ENCODE results near the gene POLQ.
"Not testable (repeated sequence)": the region's sequence is repeated elsewhere in the genome, so short reads cannot be mapped to it uniquely, and the experiment has no call there.

Gene POLQ

DNA sequence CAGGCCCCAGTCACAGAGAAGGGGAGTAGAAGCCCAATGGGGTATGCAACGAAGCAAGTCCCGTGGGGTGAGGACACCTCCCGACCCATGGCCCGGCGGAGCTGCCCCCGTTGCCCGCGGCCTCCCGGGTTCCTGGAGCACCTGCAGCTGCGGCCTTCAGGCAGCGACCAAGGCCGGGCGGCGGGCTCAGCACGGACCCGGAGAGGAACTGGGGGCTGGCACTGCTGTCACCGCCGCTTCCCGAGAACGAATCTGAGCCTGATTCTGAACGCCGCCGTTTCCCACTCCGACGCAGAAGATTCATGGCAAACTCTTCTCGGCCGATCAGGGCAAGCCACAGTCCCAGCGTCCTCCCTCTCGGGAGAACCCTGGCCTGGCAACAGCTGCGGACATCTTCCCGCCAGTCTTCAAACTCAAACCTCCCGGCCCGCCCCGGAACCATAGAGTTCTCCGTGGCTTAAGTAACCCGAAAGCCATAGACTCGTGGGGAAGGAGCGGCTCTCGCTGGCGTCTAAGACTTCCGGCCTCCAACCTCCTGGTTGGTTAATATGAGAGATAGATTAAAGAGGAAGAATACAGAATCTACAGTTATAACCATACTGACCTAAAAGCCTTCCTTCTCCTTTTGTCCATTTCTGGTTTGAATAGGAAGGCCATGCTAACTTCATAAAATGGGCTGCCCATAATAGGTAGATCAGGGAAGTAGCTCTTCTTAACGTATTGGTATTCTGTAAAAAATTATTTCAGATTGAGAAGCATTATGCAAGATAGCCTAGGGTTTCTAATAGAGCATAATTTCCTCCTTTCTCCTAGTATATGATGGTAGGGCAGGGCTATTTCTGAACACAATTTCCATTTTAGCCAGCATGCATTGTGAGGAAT, at the start of gene POLQ:
TSS of gene POLQ (minus strand) at position 415 of the 882 bp plus-strand sequence. CDS start at position 304, 111 bp downstream.
- H3K79me2 ChIP-seq (ENCODE audit: insufficient read depth, low read length) = peaks cover 46% of the 10 kb centered on the region
- peak; percentile 91 for DNase-seq
- 0 out of 2 replicates have a peak, but pooled peaks cover 2% of the 10 kb centered on the region for H4K20me1 ChIP-seq (ENCODE audit: insufficient read depth, low read length)
- peaks cover 28% of the 10 kb centered on the region for H3K4me1 ChIP-seq (ENCODE audit: insufficient read depth, low read length)
- no peaks in the 10 kb centered on the region for H3K27me3 ChIP-seq (ENCODE audit: insufficient read depth, low read length, poor library complexity)
- H2AFZ ChIP-seq (ENCODE audit: low read depth, low read length) = peak within 1 kb of the TSS; percentile 99
- H3K36me3 ChIP-seq (ENCODE audit: insufficient read depth, low read length) = peaks cover 24% of the 10 kb centered on the region
- H3K9me3 ChIP-seq (ENCODE audit: insufficient read depth, low read length, severe bottlenecking) = no peaks in the 10 kb centered on the region
- H3K9ac ChIP-seq (ENCODE audit: low read depth, low read length) = peak within 1 kb of the TSS; percentile 84
- no peak for TF ChIP-seq EZH2 (IDR thresholded peaks at IDR 0.05; ENCODE audit: borderline replicate concordance, low read depth, low read length, severe bottlenecking)
- TF ChIP-seq, protein P1, sequence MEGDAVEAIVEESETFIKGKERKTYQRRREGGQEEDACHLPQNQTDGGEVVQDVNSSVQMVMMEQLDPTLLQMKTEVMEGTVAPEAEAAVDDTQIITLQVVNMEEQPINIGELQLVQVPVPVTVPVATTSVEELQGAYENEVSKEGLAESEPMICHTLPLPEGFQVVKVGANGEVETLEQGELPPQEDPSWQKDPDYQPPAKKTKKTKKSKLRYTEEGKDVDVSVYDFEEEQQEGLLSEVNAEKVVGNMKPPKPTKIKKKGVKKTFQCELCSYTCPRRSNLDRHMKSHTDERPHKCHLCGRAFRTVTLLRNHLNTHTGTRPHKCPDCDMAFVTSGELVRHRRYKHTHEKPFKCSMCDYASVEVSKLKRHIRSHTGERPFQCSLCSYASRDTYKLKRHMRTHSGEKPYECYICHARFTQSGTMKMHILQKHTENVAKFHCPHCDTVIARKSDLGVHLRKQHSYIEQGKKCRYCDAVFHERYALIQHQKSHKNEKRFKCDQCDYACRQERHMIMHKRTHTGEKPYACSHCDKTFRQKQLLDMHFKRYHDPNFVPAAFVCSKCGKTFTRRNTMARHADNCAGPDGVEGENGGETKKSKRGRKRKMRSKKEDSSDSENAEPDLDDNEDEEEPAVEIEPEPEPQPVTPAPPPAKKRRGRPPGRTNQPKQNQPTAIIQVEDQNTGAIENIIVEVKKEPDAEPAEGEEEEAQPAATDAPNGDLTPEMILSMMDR (IDR thresholded peaks at IDR 0.05; ENCODE audit: borderline replicate concordance, extremely low read depth, low read length, poor library complexity, severe bottlenecking) = no peak
- peak; percentile 96 for ATAC-seq (ENCODE audit: insufficient read depth, low read depth)
- H3K4me3 ChIP-seq (ENCODE audit: low read depth in 1 of 2, low read length in 2 of 2) = peak within 1 kb of the TSS; percentile 85 to 94
- H3K27ac ChIP-seq (ENCODE audit: low read length) = peak within 1 kb of the TSS; percentile 89
- peak within 1 kb of the TSS; percentile 89 for H3K4me2 ChIP-seq (ENCODE audit: insufficient read depth, low read length)

DNA sequence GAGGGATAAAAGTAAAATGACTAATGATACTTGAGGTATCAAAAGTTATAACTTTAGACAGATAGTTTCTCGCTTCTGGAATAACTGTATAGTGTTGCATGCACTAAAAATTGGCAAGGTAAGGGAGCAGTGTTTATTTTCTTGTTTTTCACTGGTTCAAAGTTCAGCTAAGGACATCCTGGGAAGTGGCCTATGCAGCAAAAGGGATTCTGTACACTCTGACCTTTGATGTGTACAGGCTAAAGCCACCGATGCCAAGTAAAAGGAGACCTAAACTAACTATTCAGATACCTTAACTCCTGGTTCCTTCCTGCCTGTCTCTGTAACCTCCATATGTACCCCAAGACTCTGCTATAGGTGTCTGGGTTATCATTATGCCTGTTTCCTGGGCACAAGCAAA, 49.1 kb upstream of the POLQ start:
- no peak for ATAC-seq (ENCODE audit: insufficient read depth, low read depth)
- no peak for DNase-seq
- H3K4me3 ChIP-seq (ENCODE audit: low read depth in 1 of 2, low read length in 2 of 2) = no peak overlapping the region
- H3K36me3 ChIP-seq (ENCODE audit: insufficient read depth, low read length) = no peaks in the 10 kb centered on the region
- H2AFZ ChIP-seq (ENCODE audit: low read depth, low read length) = no peak overlapping the region
- H3K4me1 ChIP-seq (ENCODE audit: insufficient read depth, low read length) = no peaks in the 10 kb centered on the region
- no peak for TF ChIP-seq EZH2 (IDR thresholded peaks at IDR 0.05; ENCODE audit: borderline replicate concordance, low read depth, low read length, severe bottlenecking)
- TF ChIP-seq, protein P1 (IDR thresholded peaks at IDR 0.05; ENCODE audit: borderline replicate concordance, extremely low read depth, low read length, poor library complexity, severe bottlenecking) = no peak
- no peaks in the 10 kb centered on the region for H3K79me2 ChIP-seq (ENCODE audit: insufficient read depth, low read length)
- H3K9me3 ChIP-seq (ENCODE audit: insufficient read depth, low read length, severe bottlenecking) = no peaks in the 10 kb centered on the region
- H3K9ac ChIP-seq (ENCODE audit: low read depth, low read length) = no peak overlapping the region
- no peak overlapping the region for H3K27ac ChIP-seq (ENCODE audit: low read length)
- H3K27me3 ChIP-seq (ENCODE audit: insufficient read depth, low read length, poor library complexity) = peaks cover 5% of the 10 kb centered on the region
- no peak overlapping the region for H3K4me2 ChIP-seq (ENCODE audit: insufficient read depth, low read length)
- no peaks in the 10 kb centered on the region for H4K20me1 ChIP-seq (ENCODE audit: insufficient read depth, low read length)

DNA sequence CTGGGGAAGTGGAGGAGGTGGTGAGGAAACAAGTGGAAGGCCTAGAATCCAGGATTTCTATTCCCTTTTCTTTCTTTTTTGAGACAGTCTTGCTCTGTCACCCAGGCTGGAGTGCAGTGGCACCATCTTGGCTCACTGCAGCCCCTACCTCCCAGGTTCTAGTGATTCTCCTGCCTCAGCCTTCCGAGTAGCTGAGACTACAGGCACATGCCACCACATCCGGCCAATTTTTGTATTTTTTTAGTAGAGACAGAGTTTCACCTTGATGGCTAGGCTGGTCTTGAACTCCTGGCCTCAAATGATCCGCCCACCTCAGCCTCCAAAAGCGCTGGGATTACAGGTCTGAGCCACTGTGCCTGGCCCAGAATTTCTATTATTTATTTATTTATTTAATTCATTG, 48.0 kb upstream of the POLQ start:
- H3K4me2 ChIP-seq (ENCODE audit: insufficient read depth, low read length); H3K9me3 ChIP-seq (ENCODE audit: insufficient read depth, low read length, severe bottlenecking); H3K4me3 ChIP-seq (ENCODE audit: low read depth in 1 of 2, low read length in 2 of 2); ATAC-seq (ENCODE audit: insufficient read depth, low read depth); H3K9ac ChIP-seq (ENCODE audit: low read depth, low read length); DNase-seq; H3K27me3 ChIP-seq (ENCODE audit: insufficient read depth, low read length, poor library complexity); H3K4me1 ChIP-seq (ENCODE audit: insufficient read depth, low read length); H3K79me2 ChIP-seq (ENCODE audit: insufficient read depth, low read length); H3K36me3 ChIP-seq (ENCODE audit: insufficient read depth, low read length); H4K20me1 ChIP-seq (ENCODE audit: insufficient read depth, low read length); H2AFZ ChIP-seq (ENCODE audit: low read depth, low read length); H3K27ac ChIP-seq (ENCODE audit: low read length): not testable (repeated sequence)

DNA sequence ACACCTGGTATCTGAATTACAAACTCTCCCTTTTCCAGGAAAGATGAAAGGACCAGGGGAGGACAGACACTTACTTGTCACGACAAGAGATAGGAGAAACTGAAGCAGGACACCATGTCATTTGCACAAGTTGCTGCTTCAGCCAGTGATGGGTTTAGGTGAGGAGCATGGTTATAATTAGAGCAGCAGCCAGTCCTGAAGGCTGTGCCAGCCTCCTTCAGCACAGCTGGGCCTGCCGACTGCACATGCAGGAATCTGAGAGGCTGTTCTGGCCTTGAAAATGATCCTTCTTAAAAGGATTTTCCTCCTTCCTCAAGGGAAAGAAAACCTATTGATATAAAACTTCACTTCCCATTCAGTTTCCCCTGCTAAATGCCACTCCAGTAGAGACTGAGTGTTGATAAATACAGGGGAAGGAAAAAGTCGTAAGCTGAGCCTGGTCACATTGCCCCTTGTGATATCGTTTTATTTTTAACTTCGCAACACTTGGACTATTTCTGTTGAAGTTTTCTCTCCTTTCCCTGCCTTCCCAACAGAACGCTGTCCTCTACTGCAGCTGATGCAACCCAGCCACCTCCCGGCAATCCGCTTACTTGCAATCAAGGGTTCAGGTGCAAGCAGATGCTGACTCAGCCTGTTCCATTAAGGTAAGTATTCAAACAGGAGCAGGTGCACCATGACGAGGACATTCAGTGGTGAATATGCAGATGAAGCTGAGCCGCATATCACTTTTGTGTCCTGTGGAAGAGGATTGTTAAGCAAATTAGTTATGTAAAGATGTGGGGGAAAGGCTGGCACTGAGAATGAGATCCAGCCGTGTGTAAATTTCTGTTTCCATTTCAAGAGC, 47.3 kb upstream of the POLQ start, which contains the start of gene FBXO40:
TSS of gene FBXO40 (plus strand) at position 524 of the 847 bp plus-strand sequence. CDS start 27,197 bp downstream, outside the sequence.
- TF ChIP-seq, protein P1 (IDR thresholded peaks at IDR 0.05; ENCODE audit: borderline replicate concordance, extremely low read depth, low read length, poor library complexity, severe bottlenecking) = no peak
- no peak for TF ChIP-seq EZH2 (IDR thresholded peaks at IDR 0.05; ENCODE audit: borderline replicate concordance, low read depth, low read length, severe bottlenecking)
- H3K79me2 ChIP-seq (ENCODE audit: insufficient read depth, low read length) = no peaks in the 10 kb centered on the region
- H4K20me1 ChIP-seq (ENCODE audit: insufficient read depth, low read length) = no peaks in the 10 kb centered on the region
- H3K27me3 ChIP-seq (ENCODE audit: insufficient read depth, low read length, poor library complexity) = peaks cover 5% of the 10 kb centered on the region
- H3K36me3 ChIP-seq (ENCODE audit: insufficient read depth, low read length) = no peaks in the 10 kb centered on the region
- no peak within 1 kb of the TSS for H3K27ac ChIP-seq (ENCODE audit: low read length)
- H3K4me1 ChIP-seq (ENCODE audit: insufficient read depth, low read length) = no peaks in the 10 kb centered on the region
- H3K4me3 ChIP-seq (ENCODE audit: low read depth in 1 of 2, low read length in 2 of 2) = no peak within 1 kb of the TSS
- H3K4me2 ChIP-seq (ENCODE audit: insufficient read depth, low read length) = no peak within 1 kb of the TSS
- no peak within 1 kb of the TSS for H3K9ac ChIP-seq (ENCODE audit: low read depth, low read length)
- no peak within 1 kb of the TSS for H2AFZ ChIP-seq (ENCODE audit: low read depth, low read length)
- no peak for ATAC-seq (ENCODE audit: insufficient read depth, low read depth)
- no peaks in the 10 kb centered on the region for H3K9me3 ChIP-seq (ENCODE audit: insufficient read depth, low read length, severe bottlenecking)
- no peak for DNase-seq

All from DND-41 (cell line).